ENCODE data around the gene UNC5A.

UNC5A gene

DNA sequence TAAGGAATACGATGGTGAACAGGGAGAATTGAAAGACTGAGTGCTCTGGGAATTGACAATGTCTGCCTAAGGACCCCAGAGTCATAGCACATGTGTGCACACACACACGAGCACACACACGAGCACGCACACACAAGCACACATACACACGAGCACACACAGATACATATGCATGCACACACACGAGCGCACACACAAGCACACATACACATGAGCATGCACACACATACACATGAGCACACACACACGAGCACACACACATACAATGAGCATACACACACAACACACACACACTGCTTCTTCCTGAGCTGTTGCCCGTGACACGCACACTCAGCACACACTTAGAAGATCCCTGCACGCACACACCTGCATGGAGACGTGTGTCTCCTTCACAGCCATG lies 10.9 kb upstream of the UNC5A start:
- TF ChIP-seq, protein P1, sequence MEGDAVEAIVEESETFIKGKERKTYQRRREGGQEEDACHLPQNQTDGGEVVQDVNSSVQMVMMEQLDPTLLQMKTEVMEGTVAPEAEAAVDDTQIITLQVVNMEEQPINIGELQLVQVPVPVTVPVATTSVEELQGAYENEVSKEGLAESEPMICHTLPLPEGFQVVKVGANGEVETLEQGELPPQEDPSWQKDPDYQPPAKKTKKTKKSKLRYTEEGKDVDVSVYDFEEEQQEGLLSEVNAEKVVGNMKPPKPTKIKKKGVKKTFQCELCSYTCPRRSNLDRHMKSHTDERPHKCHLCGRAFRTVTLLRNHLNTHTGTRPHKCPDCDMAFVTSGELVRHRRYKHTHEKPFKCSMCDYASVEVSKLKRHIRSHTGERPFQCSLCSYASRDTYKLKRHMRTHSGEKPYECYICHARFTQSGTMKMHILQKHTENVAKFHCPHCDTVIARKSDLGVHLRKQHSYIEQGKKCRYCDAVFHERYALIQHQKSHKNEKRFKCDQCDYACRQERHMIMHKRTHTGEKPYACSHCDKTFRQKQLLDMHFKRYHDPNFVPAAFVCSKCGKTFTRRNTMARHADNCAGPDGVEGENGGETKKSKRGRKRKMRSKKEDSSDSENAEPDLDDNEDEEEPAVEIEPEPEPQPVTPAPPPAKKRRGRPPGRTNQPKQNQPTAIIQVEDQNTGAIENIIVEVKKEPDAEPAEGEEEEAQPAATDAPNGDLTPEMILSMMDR (IDR thresholded peaks at IDR 0.05; ENCODE audit: low read depth, low read length, missing control alignments) = no peak
- no peak for DNase-seq (ENCODE audit: low read depth)

DNA sequence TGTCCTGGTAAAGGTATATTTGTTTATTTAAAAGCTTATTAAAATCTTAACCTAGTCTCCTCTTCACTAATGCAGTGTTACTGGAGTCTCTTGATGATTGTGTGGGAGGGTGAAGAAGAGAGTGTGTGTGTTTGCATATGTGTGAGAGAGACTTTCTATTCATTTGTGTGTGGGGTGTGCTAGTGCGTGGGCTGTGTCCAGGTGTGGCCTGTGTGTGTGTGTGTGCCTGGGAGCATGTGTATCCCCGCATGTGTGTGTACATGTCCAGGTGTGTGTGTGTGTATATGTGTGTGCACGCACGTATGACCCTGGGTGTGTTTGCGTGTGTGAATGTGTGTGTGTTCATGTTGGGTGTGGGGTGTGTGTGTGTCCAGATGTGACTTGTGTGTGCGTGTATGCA lies 10.3 kb upstream of the UNC5A start:
- DNase-seq (ENCODE audit: low read depth) = no peak
- no peak overlapping the region for H3K4me3 ChIP-seq (ENCODE audit: low read depth, low read length)
- TF ChIP-seq, protein P1 (IDR thresholded peaks at IDR 0.05; ENCODE audit: low read depth, low read length, missing control alignments) = no peak

More for the DNA sequence above, 10.9 kb upstream of the UNC5A start:
- H3K4me3 ChIP-seq (ENCODE audit: low read depth, low read length) = no peak overlapping the region

DNA sequence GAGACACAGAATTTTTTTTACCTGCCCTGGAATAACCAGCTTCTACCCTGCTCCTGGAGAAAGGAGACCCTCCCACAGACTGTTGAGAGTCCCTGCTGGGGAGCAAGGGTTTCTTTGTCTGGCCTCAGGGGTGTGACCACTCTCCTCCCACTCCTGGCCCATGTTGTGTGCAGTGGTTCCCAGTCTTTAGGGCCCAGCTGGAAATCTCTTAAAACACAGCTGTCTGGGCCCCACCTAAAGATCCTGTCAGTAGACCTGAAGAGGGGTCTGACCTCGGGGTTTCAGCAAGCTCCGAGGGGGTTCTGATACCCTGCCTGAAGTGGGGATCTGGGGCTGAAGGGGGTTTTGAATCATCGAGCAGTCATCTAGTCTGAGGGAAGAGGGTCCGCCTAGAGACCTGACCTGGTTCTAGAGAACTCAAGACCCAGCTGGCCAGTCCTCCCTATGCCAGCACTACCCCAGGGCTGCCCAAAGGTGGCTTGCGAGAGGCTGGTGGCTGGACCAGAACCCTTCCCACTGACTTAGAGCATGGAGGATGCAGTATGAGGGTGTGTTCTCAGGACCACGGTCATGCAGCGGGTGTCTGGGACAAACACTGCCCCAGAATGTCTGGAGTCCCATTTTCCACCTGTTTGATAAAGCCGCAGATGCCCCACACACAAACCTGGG lies 8.1 kb upstream of the UNC5A start:
- DNase-seq (ENCODE audit: low read depth) = no peak
- TF ChIP-seq, protein P1 (IDR thresholded peaks at IDR 0.05; ENCODE audit: low read depth, low read length, missing control alignments) = no peak
- H3K4me3 ChIP-seq (ENCODE audit: low read depth, low read length) = no peak overlapping the region

DNA sequence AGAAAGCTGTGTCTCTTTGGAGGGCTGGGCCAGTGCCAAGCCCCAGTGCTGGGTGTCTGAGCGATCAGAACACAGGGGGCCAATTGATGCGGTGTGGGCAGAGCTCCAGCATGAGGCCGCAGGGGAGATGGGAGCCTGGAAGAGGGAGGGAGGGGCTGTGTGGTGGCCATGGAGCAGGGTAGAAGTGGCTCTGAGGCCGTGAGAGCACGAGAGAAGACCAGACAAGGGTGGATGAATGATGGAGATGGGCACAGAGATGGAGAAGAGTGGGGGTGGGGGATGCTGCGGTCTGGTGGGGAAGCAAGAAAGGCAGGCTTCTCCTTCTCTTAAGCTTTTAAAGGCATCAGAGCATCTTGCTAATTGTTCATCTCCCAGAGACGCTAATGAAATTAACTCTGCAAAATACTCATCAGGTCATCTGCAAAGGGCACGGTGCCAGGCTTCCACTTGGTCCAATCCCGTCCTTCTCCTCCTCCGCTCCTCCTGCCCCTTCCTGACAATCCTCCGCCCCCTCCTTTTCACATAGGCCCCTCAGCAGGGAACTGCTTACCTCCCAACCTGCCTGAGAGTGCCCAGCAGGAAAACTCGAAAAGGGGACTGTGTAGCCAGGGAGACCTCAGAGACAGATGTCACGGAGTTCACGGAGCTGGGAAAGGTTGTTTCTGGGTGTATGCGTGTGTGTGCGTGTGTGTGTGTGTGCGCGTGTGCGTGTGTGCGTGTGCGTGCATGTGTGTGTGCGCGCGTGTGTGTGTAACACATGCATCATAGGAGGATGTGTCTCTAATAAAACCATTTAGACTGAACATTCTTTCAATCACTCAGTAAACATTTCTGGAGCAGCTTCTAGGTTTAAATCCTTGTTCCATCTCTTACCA lies 7.1 kb upstream of the UNC5A start:
- TF ChIP-seq, protein P1 (IDR thresholded peaks at IDR 0.05; ENCODE audit: low read depth, low read length, missing control alignments) = no peak
- DNase-seq (ENCODE audit: low read depth) = no peak
- no peak overlapping the region for H3K4me3 ChIP-seq (ENCODE audit: low read depth, low read length)

- no peak for DNase-seq (ENCODE audit: low read depth)
- H3K4me3 ChIP-seq (ENCODE audit: low read depth, low read length) = no peak overlapping the region
- TF ChIP-seq, protein P1 (IDR thresholded peaks at IDR 0.05; ENCODE audit: low read depth, low read length, missing control alignments) = no peak
These were observed 6.3 kb upstream of the UNC5A start for GRCh38 chr5:176803943-176804498.

- no peak for DNase-seq (ENCODE audit: low read depth)
- no peak overlapping the region for H3K4me3 ChIP-seq (ENCODE audit: low read depth, low read length)
- TF ChIP-seq, protein P1 (IDR thresholded peaks at IDR 0.05; ENCODE audit: low read depth, low read length, missing control alignments) = no peak
These were observed 4.2 kb upstream of the UNC5A start for GRCh38 chr5:176806137-176806536.
